Stimulated activated naive CD8-positive, alpha-beta T cell treated with anti-CD3 and anti-CD28 coated beads, Interleukin-15, amount 100 ng/mL, for 72 hours (primary cell): ENCODE measurements around the gene TADA2A.
"Not testable (repeated sequence)": the region's sequence is repeated elsewhere in the genome, so short reads cannot be mapped to it uniquely, and the experiment has no call there.

ENCODE experiments used
- ATAC-seq: fragments of 150-1000 bp; cut with Tn5 transposase; 2 replicates; pipeline ENCODE4 v1.10.0; 2021; ENCODE audit warnings: mild to moderate bottlenecking, moderate library complexity
- DNase-seq, 2 donors: peaks; one replicate each; pipeline ENCODE4 v3.0.0; 2021 to 2022
- H3K27ac Mint-ChIP-seq, 2 donors: one replicate each; pipeline ENCODE4 v1.8.0; 2022; ENCODE audit warnings: mild to moderate bottlenecking in 2 of 2, mixed read lengths in 2 of 2, moderate library complexity in 2 of 2
- H3K27me3 Mint-ChIP-seq: one replicate; pipeline ENCODE4 v1.8.0; 2022; ENCODE audit warnings: mixed read lengths
- H3K4me1 Mint-ChIP-seq: one replicate; pipeline ENCODE4 v1.8.0; 2022; ENCODE audit warnings: mild to moderate bottlenecking, mixed read lengths
- H3K4me3 Mint-ChIP-seq, 2 donors: one replicate each; pipeline ENCODE4 v1.8.0; 2022; ENCODE audit warnings: mild to moderate bottlenecking in 2 of 2, mixed read lengths in 2 of 2, moderate library complexity in 1 of 2
- H3K9me3 Mint-ChIP-seq, 2 donors: one replicate each; pipeline ENCODE4 v1.8.0; 2022; ENCODE audit warnings: mixed read lengths in 2 of 2

TADA2A gene

DNA sequence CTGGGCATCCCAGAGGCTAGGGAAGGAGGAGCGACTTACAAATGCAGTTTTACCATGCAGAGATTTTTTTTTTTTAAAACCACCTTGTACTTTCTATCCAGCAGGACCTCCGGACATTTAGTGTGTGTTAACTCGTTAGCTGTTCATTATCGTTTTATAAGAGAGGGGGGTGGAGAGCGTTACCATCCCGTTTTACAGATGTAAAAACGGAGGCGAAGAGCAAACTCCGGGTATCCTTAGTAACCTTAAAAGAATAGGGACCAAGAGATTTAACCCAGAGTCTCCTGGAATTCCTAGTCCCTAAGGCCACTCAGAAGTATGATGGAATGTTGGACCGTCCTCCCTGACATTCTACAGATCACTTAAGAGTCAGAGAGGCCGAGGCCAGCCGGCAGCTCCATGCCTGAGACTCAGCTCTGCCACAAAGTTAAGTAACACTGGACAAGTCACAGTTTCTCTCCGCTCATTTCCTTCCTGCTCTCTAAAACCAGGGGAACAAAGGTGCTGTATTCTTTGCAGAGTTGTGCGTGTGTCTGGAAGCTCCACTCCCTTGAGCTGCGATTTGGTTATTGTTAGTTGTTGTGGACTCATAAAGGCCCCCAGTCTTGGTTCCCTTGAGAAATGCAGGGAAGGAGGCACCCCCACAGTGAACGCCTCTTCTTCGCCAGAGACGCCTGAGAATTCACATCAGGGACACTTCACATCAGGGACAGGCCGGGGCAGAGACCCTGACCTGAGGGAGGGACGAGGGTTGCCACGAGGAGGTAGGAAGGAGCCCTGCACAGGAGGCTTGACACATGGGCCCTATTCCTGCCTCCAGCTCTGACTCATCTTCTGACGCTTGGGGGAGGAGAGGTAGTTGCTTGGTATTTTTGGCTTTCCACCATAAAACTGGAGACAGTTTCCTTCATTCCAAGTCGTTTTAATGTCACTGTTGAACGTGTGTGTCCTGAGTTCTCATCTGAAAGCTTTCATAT lies 84.2 kb downstream of the TADA2A start:
- H3K27ac Mint-ChIP-seq: peak overlapping the region; percentile 61 to 79
- H3K27me3 Mint-ChIP-seq: no peaks in the 10 kb centered on the region
- no peak for ATAC-seq
- H3K4me1 Mint-ChIP-seq: peaks cover 41% of the 10 kb centered on the region
- H3K4me3 Mint-ChIP-seq: peak overlapping the region; percentile 91 to 93
- DNase-seq: peak in 1 of 2 donors; percentile 14
- H3K9me3 Mint-ChIP-seq: no peaks in the 10 kb centered on the region

DNA sequence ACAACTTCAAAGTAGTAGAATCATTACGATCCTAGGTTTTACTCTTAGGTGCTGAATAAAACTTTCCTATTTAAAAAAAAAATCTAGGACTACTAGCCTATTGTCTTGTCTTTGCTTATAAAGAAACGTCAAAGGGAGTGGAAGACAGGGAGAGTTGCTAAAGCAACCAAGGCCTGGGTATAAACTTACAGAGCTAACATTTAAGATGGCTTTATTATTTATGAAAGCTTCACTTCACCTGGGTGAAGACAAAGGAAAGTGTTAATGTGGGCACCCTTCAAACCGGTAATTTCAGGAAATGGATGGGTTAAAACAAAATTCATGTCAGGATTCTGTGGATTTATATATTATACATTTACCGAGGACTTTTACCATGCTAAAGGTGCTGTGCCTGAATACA lies 85.5 kb downstream of the TADA2A start:
- H3K4me1 Mint-ChIP-seq: peaks cover 41% of the 10 kb centered on the region
- ATAC-seq: no peak

DNA sequence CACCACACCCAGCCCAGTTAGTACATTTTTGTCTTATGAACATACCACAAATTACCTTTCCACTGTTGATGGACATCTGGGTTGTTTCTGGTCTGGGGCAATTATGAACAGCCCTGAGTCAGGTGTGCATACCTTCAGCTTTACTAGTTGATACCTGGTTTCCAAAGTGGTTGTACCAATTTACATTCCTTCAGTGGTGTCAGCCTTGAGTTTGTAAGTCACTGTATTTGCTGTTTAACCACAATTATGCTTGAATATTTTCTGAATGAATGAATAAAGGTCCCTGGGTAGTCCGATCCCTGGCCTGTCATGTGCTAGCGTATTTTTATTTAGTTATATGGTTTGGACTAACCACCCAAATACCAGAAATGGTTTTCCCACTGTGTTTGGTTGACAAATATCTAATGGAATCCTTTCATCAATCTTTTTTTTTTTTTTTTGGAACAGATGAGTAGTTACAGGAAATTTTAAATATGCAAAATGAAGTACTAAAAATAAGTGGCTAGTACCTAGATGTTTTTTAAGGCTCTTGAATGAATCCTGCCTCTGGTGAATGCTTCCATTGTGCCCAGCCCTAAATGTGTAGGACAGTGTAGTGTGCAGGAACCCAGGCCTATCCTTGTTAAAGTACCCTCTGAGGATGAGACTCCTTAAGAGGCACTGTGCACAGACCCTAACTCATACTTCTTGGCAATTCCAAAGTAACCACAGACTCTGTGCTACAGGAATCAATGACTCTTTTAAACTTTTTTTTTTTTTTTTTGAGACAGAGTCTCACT lies 86.8 kb downstream of the TADA2A start:
- Mint-ChIP-seq H3K4me1 (peaks cover 41% of the 10 kb centered on the region), H3K27me3 (no peaks in the 10 kb centered on the region), H3K9me3 (no peaks in the 10 kb centered on the region), H3K4me3 (no peak overlapping the region), H3K27ac (peak overlapping the region in 1 of 2 donors; percentile 43)
- DNase-seq (no peak), ATAC-seq (no peak)

More for the DNA sequence above, 85.5 kb downstream of the TADA2A start:
- DNase-seq: no peak
- Mint-ChIP-seq H3K4me3 (no peak overlapping the region), H3K27me3 (no peaks in the 10 kb centered on the region), H3K9me3 (no peaks in the 10 kb centered on the region), H3K27ac (no peak overlapping the region)

DNA sequence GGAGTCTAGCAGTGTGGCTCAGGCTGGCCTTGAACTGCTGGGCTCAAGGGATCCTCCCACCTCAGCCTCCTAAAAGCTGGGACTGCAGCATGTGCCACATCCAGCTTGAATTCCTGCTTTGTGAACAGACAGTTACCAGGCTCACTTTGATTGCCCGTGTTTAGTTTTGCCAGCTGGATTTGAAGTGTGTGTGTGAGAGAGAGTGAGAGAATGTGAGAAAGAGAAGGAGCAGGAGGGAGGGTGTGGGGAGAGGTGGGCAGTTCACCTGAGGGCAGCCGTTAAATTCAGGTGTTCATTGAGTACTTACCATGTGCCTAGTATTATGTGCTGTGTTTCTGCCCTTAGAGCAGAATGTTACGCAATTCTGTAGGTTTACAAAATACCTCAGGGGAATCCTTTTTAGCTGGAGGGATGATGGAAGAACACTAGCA lies 87.7 kb downstream of the TADA2A start:
- Mint-ChIP-seq H3K27me3 (no peaks in the 10 kb centered on the region), H3K27ac (no peak overlapping the region), H3K9me3 (no peaks in the 10 kb centered on the region), H3K4me1 (peaks cover 38% of the 10 kb centered on the region), H3K4me3 (no peak overlapping the region)
- ATAC-seq: no peak
- no peak for DNase-seq

DNA sequence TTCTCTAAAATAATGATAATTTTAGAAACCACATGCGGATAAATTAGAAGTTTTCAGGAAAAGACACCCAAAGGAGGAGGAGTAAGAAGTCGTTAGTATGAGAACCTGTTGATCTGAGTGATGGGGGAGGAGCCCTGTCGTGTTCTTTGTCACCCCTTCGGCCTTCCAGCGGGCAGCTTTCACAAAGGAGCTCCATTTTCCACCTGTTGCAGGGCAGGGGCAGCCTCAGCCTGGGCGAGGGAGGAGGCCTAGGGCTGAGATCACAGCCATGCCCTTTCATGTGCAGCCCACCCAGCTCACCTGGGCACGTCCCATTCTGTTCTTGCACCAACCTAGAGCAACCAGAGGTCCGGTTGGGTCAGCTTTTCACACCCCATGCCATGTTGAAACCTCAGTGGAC lies 88.3 kb downstream of the TADA2A start:
- no peak for ATAC-seq
- DNase-seq: no peak
- H3K9me3 Mint-ChIP-seq: no peaks in the 10 kb centered on the region
- no peaks in the 10 kb centered on the region for H3K27me3 Mint-ChIP-seq
- H3K4me3 Mint-ChIP-seq: no peak overlapping the region
- peaks cover 35% of the 10 kb centered on the region for H3K4me1 Mint-ChIP-seq
- H3K27ac Mint-ChIP-seq: no peak overlapping the region

DNA sequence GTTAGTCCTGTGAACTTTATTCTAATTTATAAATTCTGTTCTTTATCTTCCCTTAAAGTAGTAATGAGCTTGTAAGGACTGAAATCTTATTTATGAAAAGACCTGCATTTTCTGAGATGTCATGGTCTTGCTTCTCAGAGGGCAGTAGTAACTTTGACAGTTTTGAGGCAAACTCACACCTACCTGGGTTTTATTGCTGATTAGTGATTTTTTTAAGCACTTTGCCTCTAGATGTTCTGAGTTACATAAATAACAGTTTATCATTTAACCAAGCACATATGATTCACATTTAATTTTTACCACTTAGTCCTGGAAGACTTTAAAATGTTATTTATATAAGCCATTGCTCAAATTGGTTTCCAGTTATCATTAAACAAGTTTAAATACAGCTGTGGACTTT lies 93.7 kb downstream of the TADA2A start:
- no peaks in the 10 kb centered on the region for H3K27me3 Mint-ChIP-seq
- DNase-seq (no peak), ATAC-seq (no peak)
- no peaks in the 10 kb centered on the region for H3K4me1 Mint-ChIP-seq
- no peaks in the 10 kb centered on the region for H3K9me3 Mint-ChIP-seq
- H3K27ac Mint-ChIP-seq: no peak overlapping the region
- H3K4me3 Mint-ChIP-seq: no peak overlapping the region

DNA sequence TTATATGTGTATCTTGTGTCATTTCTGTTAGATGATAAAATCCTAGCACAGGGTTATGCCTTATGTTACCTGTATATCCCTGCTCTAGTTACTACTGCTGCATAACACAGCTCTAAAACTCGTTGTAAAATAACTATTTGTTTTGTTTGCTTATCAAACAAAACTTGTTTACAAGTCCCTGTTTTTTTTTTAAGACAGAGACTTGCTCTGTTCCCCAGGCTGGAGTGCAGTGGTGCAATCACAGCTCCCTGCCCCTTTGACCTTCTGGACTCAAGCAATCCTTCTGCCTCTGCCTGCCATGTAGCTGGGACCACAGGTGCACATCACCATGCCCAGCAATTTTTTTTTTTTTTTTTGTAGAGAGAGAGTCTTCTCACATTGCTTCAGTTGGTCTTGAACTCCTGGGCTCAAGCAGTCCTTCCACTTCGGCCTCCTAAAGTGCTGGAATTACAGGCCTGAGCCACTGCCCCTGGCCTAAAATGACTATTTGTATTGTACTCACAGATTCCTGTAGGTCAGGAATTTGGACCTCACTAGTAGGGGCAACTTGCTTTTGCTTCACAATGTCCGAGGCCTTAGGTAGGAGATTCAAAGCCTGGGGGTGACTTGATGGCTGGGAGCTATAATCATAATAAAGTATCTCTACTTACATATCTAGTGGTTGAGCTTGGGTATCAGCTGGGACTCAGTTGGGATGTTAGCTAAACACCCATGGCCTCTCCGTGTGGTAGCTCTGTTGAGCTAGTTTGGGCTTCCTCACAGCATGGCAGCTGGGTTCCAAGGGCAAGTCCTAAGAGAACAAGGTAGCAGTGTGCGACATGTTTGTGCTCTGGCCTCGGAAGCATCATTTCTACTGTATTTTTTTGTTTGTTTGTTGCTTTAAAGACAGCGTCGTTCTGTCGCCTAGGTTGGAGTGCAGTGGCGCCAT lies 95.6 kb downstream of the TADA2A start:
- Mint-ChIP-seq H3K4me1 (peaks cover 11% of the 10 kb centered on the region), H3K27ac (peak overlapping the region in 1 of 2 donors; percentile 54), H3K9me3 (no peaks in the 10 kb centered on the region), H3K4me3 (no peak overlapping the region), H3K27me3 (no peaks in the 10 kb centered on the region)
- DNase-seq (no peak), ATAC-seq (no peak)

DNA sequence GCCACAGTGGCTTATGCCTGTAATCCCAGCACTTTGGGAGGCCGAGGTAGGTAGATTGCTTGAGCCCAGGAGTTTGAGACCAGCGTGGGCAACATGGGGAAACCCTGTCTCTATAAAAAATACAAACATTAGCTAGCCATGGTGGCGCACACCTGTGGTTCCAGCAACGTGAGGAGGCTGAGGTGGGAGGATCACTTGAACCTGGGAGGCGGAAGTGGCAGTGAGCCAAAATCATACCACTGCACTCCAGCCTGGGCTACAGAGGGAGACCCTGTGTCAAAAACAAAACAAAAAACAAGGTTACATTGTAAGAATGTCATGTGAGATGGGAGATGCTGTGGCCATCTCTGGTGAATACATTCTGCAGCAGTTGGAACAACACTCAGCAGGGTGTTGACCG lies 96.5 kb downstream of the TADA2A start:
- H3K9me3 Mint-ChIP-seq: no peaks in the 10 kb centered on the region
- ATAC-seq (no peak), DNase-seq (no peak)
- H3K4me3 Mint-ChIP-seq: no peak overlapping the region
- H3K4me1 Mint-ChIP-seq: peaks cover 11% of the 10 kb centered on the region
- peak overlapping the region in 1 of 2 donors; percentile 58 for H3K27ac Mint-ChIP-seq
- H3K27me3 Mint-ChIP-seq: no peaks in the 10 kb centered on the region

DNA sequence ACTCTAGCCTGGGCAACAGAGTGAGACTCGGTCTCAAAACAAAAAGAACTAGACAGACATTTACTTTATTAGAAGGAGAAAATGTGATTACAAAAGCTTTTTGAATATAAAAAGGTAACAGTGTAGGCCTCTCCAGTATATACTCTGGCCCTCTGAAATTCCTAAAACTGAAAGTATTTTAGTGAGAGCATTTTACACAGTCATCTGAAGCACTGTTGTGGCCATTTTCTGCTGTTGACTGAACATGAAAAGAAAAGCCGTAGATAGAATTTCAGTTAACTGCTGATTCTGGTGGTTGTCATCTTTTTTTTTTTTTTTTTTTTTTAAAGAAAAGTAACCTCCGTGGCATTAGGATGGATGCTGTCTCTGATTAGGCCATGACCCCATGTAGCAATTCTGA lies 98.6 kb downstream of the TADA2A start:
- Mint-ChIP-seq H3K27ac (peak overlapping the region in 1 of 2 donors; percentile 54), H3K9me3 (no peaks in the 10 kb centered on the region), H3K4me1 (peaks cover 16% of the 10 kb centered on the region), H3K27me3 (no peaks in the 10 kb centered on the region), H3K4me3 (no peak overlapping the region)
- no peak for ATAC-seq
- no peak for DNase-seq

DNA sequence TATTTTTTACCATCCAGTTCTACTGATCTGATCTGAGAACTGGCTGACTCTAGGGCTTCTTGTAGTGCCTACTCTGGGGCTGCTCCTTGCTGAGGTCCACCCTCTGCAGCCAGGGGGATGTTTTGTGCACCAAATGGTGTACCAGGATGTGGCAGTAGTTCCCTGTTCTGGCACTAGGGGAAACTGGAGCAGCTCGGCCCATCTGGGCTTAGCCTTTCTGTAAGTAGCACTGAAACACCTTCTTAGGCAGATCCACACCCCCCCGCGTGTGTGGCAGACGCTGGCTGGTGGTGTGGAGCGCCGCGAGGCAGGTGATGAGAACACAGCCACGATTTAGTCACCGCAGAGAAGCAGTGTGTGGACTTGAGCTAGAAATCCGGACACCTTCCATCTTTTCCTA lies 100.0 kb downstream of the TADA2A start:
- H3K4me1 Mint-ChIP-seq: peaks cover 21% of the 10 kb centered on the region
- no peaks in the 10 kb centered on the region for H3K27me3 Mint-ChIP-seq
- ATAC-seq (peak; percentile 76), DNase-seq (peak; percentile 22 to 27)
- H3K27ac Mint-ChIP-seq: peak overlapping the region; percentile 61 to 80
- H3K4me3 Mint-ChIP-seq: no peak overlapping the region
- H3K9me3 Mint-ChIP-seq: no peaks in the 10 kb centered on the region

DNA sequence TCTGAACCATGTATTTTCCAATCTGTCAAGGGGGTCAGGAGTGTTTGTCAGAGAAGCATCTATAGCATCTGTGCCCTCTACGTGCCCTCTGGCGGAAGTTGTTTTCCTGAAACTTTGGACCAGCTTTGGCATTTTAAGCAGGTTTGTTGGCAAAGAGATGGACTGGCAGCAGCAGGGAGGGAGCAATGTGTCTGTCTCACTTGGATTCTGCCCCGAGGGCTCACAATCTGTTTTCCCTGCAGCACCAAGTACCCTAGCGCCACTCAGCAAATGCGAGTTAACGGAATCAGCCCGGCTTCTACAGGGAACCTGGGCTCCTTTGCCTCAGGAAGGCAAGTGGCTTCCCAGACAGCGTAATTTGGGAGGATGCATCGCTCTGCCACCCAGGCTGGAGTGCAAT lies 100.4 kb downstream of the TADA2A start:
- ATAC-seq (no peak), DNase-seq (no peak)
- no peak overlapping the region for H3K4me3 Mint-ChIP-seq
- peak overlapping the region in 1 of 2 donors; percentile 80 for H3K27ac Mint-ChIP-seq
- no peaks in the 10 kb centered on the region for H3K9me3 Mint-ChIP-seq
- H3K4me1 Mint-ChIP-seq: peaks cover 21% of the 10 kb centered on the region
- H3K27me3 Mint-ChIP-seq: no peaks in the 10 kb centered on the region

DNA sequence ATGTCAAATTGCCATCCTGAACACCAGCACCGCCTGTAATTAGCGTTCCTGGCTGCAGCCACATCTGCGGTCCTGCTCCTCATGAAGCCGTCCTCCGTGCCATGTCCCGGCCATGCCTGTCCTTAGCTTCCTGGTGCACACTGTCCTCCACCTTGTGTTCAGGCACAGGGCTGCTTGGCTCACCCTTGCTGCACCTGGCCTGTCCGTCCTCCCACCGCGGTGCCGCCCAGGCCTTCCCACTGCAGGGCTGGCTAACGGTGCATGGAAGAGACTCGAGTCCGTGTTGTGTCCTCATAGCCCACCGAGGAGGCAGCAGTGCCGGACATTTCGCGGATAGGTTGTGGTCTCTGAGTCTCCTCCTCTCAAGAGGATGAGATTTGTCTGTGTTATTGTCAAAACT lies 103.4 kb downstream of the TADA2A start:
- no peaks in the 10 kb centered on the region for H3K9me3 Mint-ChIP-seq
- no peak overlapping the region for H3K4me3 Mint-ChIP-seq
- ATAC-seq (no peak), DNase-seq (no peak)
- H3K4me1 Mint-ChIP-seq: peaks cover 21% of the 10 kb centered on the region
- no peaks in the 10 kb centered on the region for H3K27me3 Mint-ChIP-seq
- peak overlapping the region in 1 of 2 donors; percentile 51 for H3K27ac Mint-ChIP-seq

DNA sequence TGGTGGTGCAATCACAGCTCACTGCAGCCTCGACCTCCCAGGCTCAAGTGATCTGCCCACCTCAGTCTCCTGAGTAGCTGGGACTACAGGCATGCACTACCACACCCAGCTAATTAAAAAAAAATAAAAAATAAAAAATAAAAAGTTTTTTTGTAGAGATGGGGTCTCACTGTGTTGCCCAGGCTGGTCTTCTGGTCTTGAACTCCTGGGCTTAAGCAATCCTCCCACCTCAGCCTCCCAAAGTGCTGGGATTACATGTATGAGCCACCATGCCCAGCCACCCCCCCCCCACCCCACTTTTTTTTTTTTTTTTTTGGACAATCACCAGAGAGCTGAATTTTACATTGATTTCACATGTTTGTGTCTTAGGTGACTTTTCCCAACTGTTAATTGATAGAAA lies 105.0 kb downstream of the TADA2A start:
- not testable (repeated sequence) for H3K4me3 Mint-ChIP-seq, H3K9me3 Mint-ChIP-seq, H3K27ac Mint-ChIP-seq, ATAC-seq, DNase-seq, H3K27me3 Mint-ChIP-seq
- H3K4me1 Mint-ChIP-seq: peaks cover 16% of the 10 kb centered on the region

DNA sequence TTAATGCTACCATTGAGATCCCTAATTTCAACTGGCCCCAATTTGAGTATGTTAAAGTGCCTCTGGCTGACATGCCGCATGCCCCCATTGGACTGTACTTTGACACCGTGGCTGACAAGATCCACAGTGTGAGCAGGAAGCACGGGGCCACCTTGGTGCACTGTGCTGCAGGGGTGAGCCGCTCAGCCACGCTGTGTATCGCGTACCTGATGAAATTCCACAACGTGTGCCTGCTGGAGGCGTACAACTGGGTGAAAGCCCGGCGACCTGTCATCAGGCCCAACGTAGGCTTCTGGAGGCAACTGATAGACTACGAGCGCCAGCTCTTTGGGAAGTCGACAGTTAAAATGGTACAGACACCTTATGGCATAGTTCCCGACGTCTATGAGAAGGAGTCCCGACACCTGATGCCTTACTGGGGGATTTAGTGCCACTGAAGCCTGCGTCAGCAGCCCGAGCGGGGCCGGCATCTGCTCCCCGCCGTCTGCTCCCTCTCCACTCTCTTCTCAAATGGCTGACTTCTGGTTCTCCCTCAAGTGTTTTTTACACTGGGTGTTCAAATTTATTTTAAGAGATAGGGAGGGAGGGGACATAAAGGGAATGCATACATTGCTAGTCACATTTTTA lies 105.9 kb downstream of the TADA2A start:
- ATAC-seq (no peak), DNase-seq (no peak)
- no peaks in the 10 kb centered on the region for H3K27me3 Mint-ChIP-seq
- no peak overlapping the region for H3K27ac Mint-ChIP-seq
- no peak overlapping the region for H3K4me3 Mint-ChIP-seq
- H3K4me1 Mint-ChIP-seq: peaks cover 10% of the 10 kb centered on the region
- no peaks in the 10 kb centered on the region for H3K9me3 Mint-ChIP-seq

DNA sequence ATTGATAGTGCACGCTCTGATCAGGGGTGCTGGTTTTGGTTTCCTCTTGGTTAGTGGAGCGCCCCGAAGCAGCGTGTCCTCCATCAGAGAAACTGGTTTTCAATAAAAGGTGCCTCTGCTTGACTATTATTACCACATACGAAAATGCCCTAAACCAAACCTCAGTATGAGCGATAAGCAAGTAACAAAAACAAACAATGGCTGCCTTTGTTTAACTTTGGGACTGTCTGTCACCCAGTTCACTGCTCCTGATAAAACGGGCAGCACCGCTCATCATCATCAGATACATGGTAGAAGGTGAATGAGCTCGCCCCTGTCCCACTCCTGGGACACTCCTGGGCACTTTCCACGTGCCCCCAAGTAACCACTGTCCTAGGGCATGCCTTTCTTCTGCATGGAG lies 107.0 kb downstream of the TADA2A start:
- Mint-ChIP-seq H3K4me1 (peaks cover 10% of the 10 kb centered on the region), H3K4me3 (no peak overlapping the region), H3K9me3 (no peaks in the 10 kb centered on the region), H3K27me3 (no peaks in the 10 kb centered on the region), H3K27ac (no peak overlapping the region)
- ATAC-seq (no peak), DNase-seq (no peak)
